Measurements from ENCODE around the gene ROBO4. TPM values are rescaled to one million over a fixed set of nuclear protein-coding genes. Genes with fewer than 3 reads are reported as not detected.

ROBO4 gene
- total and polyA plus RNA-seq, 8 donors = 1.8 to 49.6 (median 6.1) TPM

DNA sequence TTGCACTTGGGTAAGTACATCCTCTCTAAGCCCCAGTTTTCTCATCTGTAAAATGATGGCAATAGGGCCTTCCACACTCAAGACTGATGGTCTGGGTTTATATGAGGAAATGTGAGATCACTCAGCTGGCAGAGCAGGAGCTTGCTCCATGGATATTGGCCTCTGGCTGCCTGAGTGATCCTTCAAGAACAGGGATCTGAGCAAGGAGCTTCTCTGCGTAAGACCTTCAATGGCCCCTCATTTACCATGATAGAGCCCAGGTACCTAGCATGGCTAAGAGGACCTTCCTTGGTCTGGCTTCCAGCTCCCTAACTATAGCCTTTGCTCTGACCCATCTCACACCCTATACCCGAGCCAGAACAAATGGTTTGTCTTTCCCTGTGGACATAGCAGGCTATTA is 5.5 kb downstream of the ROBO4 start:
- Histone ChIP-seq H3K27me3 (peaks cover 0 to 10% (median 0%) of the 10 kb centered on the region in 3 donors), H3K4me1 (peaks cover 0 to 7% (median 3%) of the 10 kb centered on the region in 4 donors), H3K27ac (peak overlapping the region in 1 of 5 donors; percentile 12), H3K4me3 (no peak overlapping the region), H3K36me3 (no peaks in the 10 kb centered on the region), H3K9me3 (no peaks in the 10 kb centered on the region)
- TF ChIP-seq, protein P1, sequence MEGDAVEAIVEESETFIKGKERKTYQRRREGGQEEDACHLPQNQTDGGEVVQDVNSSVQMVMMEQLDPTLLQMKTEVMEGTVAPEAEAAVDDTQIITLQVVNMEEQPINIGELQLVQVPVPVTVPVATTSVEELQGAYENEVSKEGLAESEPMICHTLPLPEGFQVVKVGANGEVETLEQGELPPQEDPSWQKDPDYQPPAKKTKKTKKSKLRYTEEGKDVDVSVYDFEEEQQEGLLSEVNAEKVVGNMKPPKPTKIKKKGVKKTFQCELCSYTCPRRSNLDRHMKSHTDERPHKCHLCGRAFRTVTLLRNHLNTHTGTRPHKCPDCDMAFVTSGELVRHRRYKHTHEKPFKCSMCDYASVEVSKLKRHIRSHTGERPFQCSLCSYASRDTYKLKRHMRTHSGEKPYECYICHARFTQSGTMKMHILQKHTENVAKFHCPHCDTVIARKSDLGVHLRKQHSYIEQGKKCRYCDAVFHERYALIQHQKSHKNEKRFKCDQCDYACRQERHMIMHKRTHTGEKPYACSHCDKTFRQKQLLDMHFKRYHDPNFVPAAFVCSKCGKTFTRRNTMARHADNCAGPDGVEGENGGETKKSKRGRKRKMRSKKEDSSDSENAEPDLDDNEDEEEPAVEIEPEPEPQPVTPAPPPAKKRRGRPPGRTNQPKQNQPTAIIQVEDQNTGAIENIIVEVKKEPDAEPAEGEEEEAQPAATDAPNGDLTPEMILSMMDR (IDR thresholded peaks at IDR 0.05) = no peak
- TF ChIP-seq POLR2A (IDR thresholded peaks at IDR 0.05) (no peak), POLR2AphosphoS5 (IDR thresholded peaks at IDR 0.05) (no peak), EP300 (IDR thresholded peaks at IDR 0.05) (no peak)
- WGBS, 5 donors = 72 to 88% (median 83%) methylated on average over 2 of the region's 2 CpGs
- intact Hi-C loops (cut with DNase I; ENCODE audit: low total_unique reads) = no loop called here
- DNase-seq = peak in 1 of 2 donors; percentile 4

DNA sequence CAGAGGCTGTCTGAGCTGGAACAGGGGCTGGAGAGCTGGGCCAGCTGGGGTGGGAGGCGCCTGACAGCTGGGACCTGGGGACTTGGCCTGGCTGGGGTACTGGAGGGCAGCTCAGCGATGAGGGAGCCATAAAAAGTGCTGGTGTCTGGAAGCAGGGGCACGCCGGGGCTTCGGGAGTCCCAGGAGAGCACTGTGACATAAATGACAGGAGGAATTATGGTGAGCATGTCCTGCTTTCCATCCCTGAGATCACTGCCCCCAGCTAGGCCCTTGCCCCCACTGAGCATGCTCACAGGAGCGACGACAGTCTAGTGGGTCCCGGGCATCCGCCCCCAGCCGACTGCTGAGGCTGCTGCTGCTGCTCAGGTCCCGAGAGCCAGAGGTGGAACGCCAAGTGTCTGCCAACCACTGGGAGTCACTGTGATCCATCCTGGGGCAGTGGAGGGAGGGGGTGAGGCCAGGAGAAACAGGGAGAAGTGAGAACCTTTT is 6.2 kb downstream of the ROBO4 start:
- peak in 1 of 2 donors; percentile 17 for DNase-seq
- 51 to 59% (median 57%) methylated on average over 3 to 12 of the region's 12 CpGs for WGBS, 5 donors
- peak overlapping the region in 1 of 5 donors; percentile 12 for H3K27ac ChIP-seq
- H3K36me3 ChIP-seq = no peaks in the 10 kb centered on the region
- intact Hi-C loops (cut with DNase I; ENCODE audit: low total_unique reads) = no loop called here
- H3K27me3 ChIP-seq = peaks cover 0 to 17% (median 0%) of the 10 kb centered on the region in 3 donors
- no peaks in the 10 kb centered on the region for H3K9me3 ChIP-seq
- TF ChIP-seq, protein P1 (IDR thresholded peaks at IDR 0.05) = no peak
- TF ChIP-seq POLR2AphosphoS5 (IDR thresholded peaks at IDR 0.05) = no peak
- no peak for TF ChIP-seq EP300 (IDR thresholded peaks at IDR 0.05)
- no peak for TF ChIP-seq POLR2A (IDR thresholded peaks at IDR 0.05)
- H3K4me3 ChIP-seq = no peak overlapping the region
- H3K4me1 ChIP-seq = peaks cover 0 to 7% (median 3%) of the 10 kb centered on the region in 4 donors

DNA sequence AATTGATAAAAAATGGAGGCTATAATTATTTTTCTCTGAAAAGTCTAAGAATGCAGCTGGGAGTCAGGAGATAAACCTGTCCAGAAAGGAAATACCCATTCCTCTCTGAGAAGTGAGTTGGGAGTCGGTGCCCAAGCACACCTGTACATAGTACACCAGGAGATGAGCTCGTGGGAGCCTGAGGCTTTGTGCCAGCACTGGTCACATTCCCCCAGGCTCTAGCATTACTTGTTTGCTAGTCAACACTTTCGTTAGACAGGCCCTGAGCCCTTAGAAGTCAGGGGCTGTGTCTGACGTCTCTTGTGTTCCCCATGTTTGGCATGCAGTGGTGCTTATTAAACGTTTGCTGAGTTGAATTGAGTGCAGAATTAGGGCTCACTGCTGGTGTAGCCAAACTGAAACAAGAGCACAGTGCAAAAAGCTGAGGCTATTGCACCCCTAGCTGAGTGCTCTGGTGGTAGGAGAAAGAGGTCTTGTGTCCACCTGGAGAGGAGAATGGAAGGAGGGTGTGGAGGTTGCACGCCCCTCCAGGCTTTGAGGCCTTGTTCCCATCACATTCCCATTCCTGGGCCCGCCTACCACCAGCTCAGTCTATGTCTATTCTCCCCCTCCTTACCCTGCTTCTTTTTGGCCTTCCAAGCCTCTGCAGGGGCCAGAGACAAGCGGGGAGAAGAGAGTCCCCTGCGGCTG is 6.8 kb downstream of the ROBO4 start:
- TF ChIP-seq POLR2A (IDR thresholded peaks at IDR 0.05) (no peak), EP300 (IDR thresholded peaks at IDR 0.05) (no peak)
- H3K9me3 ChIP-seq = no peaks in the 10 kb centered on the region
- H3K36me3 ChIP-seq = no peaks in the 10 kb centered on the region
- no peak for DNase-seq
- H3K4me1 ChIP-seq = peaks cover 0 to 7% (median 3%) of the 10 kb centered on the region in 4 donors
- no peak overlapping the region for H3K4me3 ChIP-seq
- peaks cover 0 to 22% (median 0%) of the 10 kb centered on the region in 3 donors for H3K27me3 ChIP-seq
- intact Hi-C loops (cut with DNase I; ENCODE audit: low total_unique reads) = no loop called here
- H3K27ac ChIP-seq = no peak overlapping the region
- 57 to 77% (median 67%) methylated on average over 8 to 9 of the region's 9 CpGs for WGBS, 5 donors

GRCh38 chr11:124890151-124890550 is 7.5 kb downstream of the ROBO4 start:
- 82 to 91% (median 89%) methylated on average over 2 of the region's 2 CpGs for WGBS, 5 donors
- no peak for DNase-seq
- Histone ChIP-seq H3K4me1 (peaks cover 0 to 7% (median 3%) of the 10 kb centered on the region in 4 donors), H3K27ac (no peak overlapping the region), H3K36me3 (no peaks in the 10 kb centered on the region), H3K9me3 (no peaks in the 10 kb centered on the region), H3K27me3 (peaks cover 0 to 28% (median 0%) of the 10 kb centered on the region in 3 donors), H3K4me3 (no peak overlapping the region)
- TF ChIP-seq POLR2AphosphoS5 (IDR thresholded peaks at IDR 0.05) (no peak), POLR2A (IDR thresholded peaks at IDR 0.05) (no peak), EP300 (IDR thresholded peaks at IDR 0.05) (no peak)
- TF ChIP-seq, protein P1 (IDR thresholded peaks at IDR 0.05) = no peak
- intact Hi-C loops (cut with DNase I; ENCODE audit: low total_unique reads) = no loop called here

Measured in stomach (tissue), 9 donors.